Skeletal muscle satellite cell (primary cell): Measurements from ENCODE around the gene SLC35A2. TPM values are rescaled to one million over a fixed set of nuclear protein-coding genes. Genes with fewer than 3 reads are reported as not detected.

Experiments
- H3K27me3 ChIP-seq: 2 replicates; pipeline ENCODE4 v1.7.0; 2013; ENCODE audit warnings: low read length; ENCODE audit not compliant: control insufficient read depth, insufficient read depth
- H3K36me3 ChIP-seq: 2 replicates; pipeline ENCODE4 v1.7.0; 2013; ENCODE audit warnings: mild to moderate bottlenecking, control low read depth, low read length; ENCODE audit not compliant: insufficient read depth
- H3K4me1 ChIP-seq: 2 replicates; pipeline ENCODE4 v1.7.0; 2013; ENCODE audit warnings: low read length; ENCODE audit not compliant: control insufficient read depth, insufficient read depth
- H3K4me2 ChIP-seq: 2 replicates; pipeline ENCODE4 v1.7.0; 2013; ENCODE audit warnings: mild to moderate bottlenecking, low read length
- H3K4me3 ChIP-seq: 2 replicates; pipeline ENCODE4 v1.7.0; 2013; ENCODE audit warnings: low read length
- H3K9ac ChIP-seq: 2 replicates; pipeline ENCODE4 v1.7.0; 2013; ENCODE audit warnings: mild to moderate bottlenecking, low read depth, low read length, moderate library complexity
- H3K9me3 ChIP-seq: replicated peaks from 2 replicates; pipeline ENCODE4 v1.7.0; 2013; ENCODE audit warnings: mild to moderate bottlenecking, control low read depth, low read length
- total RNA-seq: library from RNA; depleted of rRNA; stranded (reverse); fragments of >200 nt; gene quantifications from 2 replicates; pipeline ENCODE4 v1.2.3, GENCODE V29; 2012; rRNA removed

The SLC35A2 gene
- 14.7 and 21.6 TPM in 2 replicates for total RNA-seq

DNA sequence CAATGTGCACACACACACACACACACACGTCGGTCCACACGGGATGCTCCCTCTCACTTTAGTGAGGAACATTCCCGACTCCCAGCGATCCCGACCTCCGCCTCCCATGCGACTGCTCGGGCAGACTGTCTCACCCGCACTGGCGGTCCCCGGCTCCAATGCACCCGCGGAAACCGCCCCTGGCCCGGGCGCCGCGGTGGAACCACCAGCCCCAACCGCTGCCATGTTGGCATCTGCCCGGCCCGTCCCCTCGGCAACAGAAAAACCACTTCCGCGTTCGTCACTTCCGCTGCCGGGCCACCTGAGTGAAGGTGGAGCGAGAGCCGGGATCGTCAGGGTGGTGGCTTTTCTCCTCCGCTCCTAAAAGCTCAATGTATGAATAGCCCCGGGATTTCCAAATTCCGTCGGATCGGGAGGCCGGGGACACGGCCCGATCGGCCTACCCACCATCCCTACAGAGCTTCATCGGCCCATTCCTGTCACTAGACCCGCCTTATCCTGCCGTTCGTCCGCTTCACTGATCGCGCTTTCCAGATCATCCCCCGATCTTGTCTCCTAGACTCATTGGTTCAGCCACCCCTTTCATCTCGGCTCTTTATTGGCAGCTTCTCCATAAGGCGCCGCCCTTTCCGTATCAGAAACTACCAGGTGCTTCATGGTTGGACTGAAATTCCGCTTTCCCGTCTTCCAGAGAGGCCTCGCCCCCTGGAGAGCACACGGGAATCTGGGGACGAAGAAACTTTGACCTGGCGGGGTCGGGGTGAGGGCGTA is at the start of gene SLC35A2:
TSS of gene SLC35A2 (minus strand) at position 235 of the 771 bp plus-strand sequence. CDS start at position 225, 10 bp downstream.
- Histone ChIP-seq H3K9me3 (no peaks in the 10 kb centered on the region), H3K4me3 (peak within 1 kb of the TSS; percentile 93), H3K9ac (peak within 1 kb of the TSS; percentile 91), H3K27me3 (no peaks in the 10 kb centered on the region), H3K4me1 (peaks cover 6% of the 10 kb centered on the region), H3K36me3 (no peaks in the 10 kb centered on the region), H3K4me2 (peak within 1 kb of the TSS; percentile 81)

DNA sequence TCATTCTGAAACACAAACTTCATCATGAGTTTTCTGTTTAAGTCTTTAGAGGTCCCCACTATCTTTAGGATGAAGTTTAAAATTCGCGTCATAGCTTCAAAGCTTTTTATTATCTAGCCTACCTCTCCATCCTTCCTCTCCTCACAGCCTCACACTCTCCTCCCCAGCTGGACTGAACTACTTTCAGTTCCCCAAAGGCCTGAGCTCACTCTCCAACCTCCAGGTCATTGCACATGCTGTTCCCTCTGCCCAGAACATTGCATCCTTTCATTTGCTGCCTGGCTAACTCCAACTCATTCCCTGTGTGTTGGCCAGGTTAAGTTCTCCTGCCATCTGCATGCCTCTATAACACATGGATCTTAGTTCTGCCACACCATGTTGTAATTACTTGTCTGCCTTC is 48.8 kb upstream of the SLC35A2 start:
- H3K4me2 ChIP-seq, result no peak overlapping the region
- H3K9me3 ChIP-seq, result no peaks in the 10 kb centered on the region
- H3K4me1 ChIP-seq, result peaks cover 5% of the 10 kb centered on the region
- no peak overlapping the region for H3K4me3 ChIP-seq
- no peaks in the 10 kb centered on the region for H3K27me3 ChIP-seq
- no peak overlapping the region for H3K9ac ChIP-seq
- H3K36me3 ChIP-seq, result peaks cover 4% of the 10 kb centered on the region

DNA sequence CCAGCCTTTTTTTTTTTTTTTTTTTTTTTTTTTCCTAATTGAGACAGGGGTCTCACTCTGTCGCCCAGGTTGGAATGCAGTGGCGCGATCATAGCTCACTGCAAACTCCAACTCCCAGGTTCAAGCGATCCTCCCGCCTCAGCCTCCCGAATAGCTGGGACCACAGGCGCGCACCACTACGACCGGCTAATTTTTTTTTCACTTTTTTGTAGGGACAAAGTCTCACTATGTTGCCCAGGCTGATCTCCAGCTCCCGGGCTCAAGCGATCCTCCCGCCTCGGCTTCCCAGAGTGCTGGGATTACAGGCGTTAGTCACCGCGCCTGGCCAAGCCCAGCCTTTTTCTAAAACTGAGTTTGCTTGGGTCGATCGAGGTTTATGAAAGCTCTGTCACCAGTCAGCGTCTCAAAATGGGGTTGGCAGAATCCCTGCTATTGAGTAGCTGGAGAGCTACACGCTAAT is 47.2 kb upstream of the SLC35A2 start:
- H3K9ac ChIP-seq, result peak overlapping the region; percentile 87
- H3K4me3 ChIP-seq, result peak overlapping the region; percentile 74
- H3K36me3 ChIP-seq, result peaks cover 7% of the 10 kb centered on the region

DNA sequence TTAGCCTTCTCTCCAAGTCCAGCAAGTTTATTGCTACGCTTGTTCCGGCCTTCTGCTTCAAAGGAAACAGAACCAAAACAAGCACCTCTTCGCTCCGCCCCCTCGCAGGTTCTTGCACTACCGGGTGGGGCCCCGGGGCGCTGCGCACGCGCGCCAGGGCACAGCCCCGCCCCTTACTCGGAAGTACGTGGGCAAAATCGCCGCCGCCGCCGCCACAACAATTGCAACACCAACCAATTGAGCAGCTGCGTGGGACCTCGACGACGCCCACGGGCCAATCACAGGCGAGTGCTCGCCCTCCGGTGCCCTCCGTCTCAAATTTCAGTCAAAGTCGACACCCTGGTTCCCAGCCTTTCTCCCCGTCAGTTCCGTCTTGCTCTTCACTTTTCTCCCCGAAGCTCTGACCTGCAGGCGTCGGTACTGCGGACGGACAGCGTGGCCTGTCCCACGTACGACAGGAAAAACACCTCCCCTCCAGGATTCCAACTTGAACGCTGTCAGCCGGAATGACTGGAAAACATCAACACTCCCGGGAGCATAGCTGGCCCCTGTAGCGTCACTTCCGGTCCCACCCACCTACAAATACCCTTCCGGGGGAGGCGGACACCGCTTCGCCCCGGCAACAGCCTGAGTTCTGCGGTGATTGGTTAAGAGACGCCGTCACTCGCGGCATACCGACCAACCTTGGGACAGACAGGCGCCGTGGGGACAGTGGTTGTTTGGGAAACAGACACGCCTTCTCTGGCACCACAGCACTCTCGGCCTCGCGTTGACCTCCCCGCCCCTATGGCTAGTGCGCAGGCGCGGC is 46.6 kb upstream of the SLC35A2 start:
- H3K4me3 ChIP-seq, result peak overlapping the region; percentile 78
- H3K9me3 ChIP-seq, result no peaks in the 10 kb centered on the region
- H3K27me3 ChIP-seq, result no peaks in the 10 kb centered on the region
- H3K4me2 ChIP-seq, result peak overlapping the region; percentile 76
- peaks cover 5% of the 10 kb centered on the region for H3K4me1 ChIP-seq
- H3K9ac ChIP-seq, result peak overlapping the region; percentile 87
- H3K36me3 ChIP-seq, result peaks cover 7% of the 10 kb centered on the region

More for the DNA sequence above, 47.2 kb upstream of the SLC35A2 start:
- Histone ChIP-seq H3K4me1 (peaks cover 5% of the 10 kb centered on the region), H3K9me3 (no peaks in the 10 kb centered on the region), H3K27me3 (no peaks in the 10 kb centered on the region), H3K4me2 (peak overlapping the region; percentile 74)

DNA sequence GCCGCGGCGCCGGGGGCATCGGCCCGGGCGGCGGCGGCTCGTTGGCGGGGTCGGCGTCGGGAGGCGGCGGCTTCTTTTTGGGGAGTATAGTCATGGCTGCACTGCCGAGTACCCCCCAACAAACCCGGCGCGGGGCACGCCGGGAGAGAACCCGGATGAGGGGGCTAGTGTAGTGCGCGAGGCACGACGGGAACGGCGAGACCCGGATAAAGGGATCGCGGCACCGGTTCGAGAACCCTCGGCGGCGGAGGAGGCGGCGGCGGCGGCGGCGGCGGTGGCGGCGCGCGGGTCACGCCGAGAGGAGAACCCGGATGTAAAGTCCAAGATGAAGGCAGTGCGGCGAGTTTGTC is 46.0 kb upstream of the SLC35A2 start, which contains the start of gene OTUD5:
TSS of gene OTUD5 (minus strand) at position 131 of the 350 bp plus-strand sequence. CDS start at position 94, 37 bp downstream.
- H3K9me3 ChIP-seq, result no peaks in the 10 kb centered on the region
- peak within 1 kb of the TSS; percentile 78 for H3K4me3 ChIP-seq
- peaks cover 5% of the 10 kb centered on the region for H3K4me1 ChIP-seq
- H3K36me3 ChIP-seq, result peaks cover 7% of the 10 kb centered on the region
- H3K9ac ChIP-seq, result peak within 1 kb of the TSS; percentile 87
- no peaks in the 10 kb centered on the region for H3K27me3 ChIP-seq
- H3K4me2 ChIP-seq, result peak within 1 kb of the TSS; percentile 76

GRCh38 chrX:48956728-48957414 is 45.4 kb upstream of the SLC35A2 start:
- peak overlapping the region; percentile 78 for H3K4me3 ChIP-seq
- H3K4me1 ChIP-seq, result peaks cover 5% of the 10 kb centered on the region

DNA sequence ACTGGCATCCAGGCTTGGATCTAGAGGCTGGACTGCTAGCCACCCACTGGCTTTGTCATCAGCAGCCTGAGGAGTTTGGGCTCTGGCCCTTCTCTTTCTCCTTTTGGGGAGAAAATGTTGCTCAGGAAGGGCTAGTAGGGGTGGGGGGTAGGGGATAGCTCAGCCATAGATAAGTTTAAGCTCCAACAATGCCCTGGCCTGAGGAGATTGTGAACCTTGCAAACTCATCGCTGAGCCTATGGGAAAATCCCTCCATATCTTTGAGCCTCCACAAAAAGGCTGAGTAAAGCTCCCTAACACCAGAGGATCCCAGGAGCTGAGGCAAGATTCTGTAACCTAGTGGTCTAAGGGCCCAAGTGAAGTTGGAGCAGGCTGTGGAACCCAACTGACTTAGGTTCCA is 37.1 kb upstream of the SLC35A2 start:
- no peaks in the 10 kb centered on the region for H3K4me1 ChIP-seq
- no peaks in the 10 kb centered on the region for H3K27me3 ChIP-seq
- H3K4me3 ChIP-seq, result no peak overlapping the region
- H3K4me2 ChIP-seq, result no peak overlapping the region
- no peaks in the 10 kb centered on the region for H3K9me3 ChIP-seq
- H3K36me3 ChIP-seq, result peaks cover 3% of the 10 kb centered on the region
- H3K9ac ChIP-seq, result no peak overlapping the region

More at GRCh38 chrX:48956728-48957414, 45.4 kb upstream of the SLC35A2 start:
- Histone ChIP-seq H3K36me3 (peaks cover 7% of the 10 kb centered on the region), H3K9me3 (no peaks in the 10 kb centered on the region), H3K9ac (peak overlapping the region; percentile 87), H3K27me3 (no peaks in the 10 kb centered on the region), H3K4me2 (peak overlapping the region; percentile 76)

- peaks cover 6% of the 10 kb centered on the region for H3K36me3 ChIP-seq
Measured at GRCh38 chrX:48945517-48946348, 34.3 kb upstream of the SLC35A2 start.

DNA sequence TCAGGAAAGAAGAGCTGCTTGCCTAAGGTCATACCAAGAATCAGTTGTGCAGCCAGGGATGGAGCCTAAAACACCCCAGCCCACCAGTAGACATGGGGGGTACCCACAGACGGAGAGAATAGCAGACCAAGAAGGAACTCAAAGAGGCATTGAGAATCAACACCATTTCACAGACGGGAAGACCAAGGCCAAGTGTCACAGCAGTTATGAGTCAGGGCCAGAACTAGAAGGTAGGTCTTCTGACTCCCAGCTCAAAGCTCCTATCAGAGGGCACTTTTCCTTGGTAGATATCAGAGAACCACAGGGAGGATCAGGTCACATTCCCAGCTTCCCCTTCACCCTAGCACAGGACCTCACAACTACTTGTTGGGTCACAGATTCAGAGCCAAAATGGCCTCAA is 31.4 kb upstream of the SLC35A2 start:
- H3K36me3 ChIP-seq, result peaks cover 10% of the 10 kb centered on the region
- no peaks in the 10 kb centered on the region for H3K9me3 ChIP-seq
- H3K4me3 ChIP-seq, result no peak overlapping the region
- no peak overlapping the region for H3K9ac ChIP-seq
- no peaks in the 10 kb centered on the region for H3K4me1 ChIP-seq
- H3K4me2 ChIP-seq, result no peak overlapping the region
- H3K27me3 ChIP-seq, result no peaks in the 10 kb centered on the region

More at GRCh38 chrX:48945517-48946348, 34.3 kb upstream of the SLC35A2 start:
- Histone ChIP-seq H3K4me2 (no peak overlapping the region), H3K9me3 (no peaks in the 10 kb centered on the region), H3K9ac (no peak overlapping the region), H3K27me3 (no peaks in the 10 kb centered on the region), H3K4me1 (no peaks in the 10 kb centered on the region), H3K4me3 (no peak overlapping the region)

DNA sequence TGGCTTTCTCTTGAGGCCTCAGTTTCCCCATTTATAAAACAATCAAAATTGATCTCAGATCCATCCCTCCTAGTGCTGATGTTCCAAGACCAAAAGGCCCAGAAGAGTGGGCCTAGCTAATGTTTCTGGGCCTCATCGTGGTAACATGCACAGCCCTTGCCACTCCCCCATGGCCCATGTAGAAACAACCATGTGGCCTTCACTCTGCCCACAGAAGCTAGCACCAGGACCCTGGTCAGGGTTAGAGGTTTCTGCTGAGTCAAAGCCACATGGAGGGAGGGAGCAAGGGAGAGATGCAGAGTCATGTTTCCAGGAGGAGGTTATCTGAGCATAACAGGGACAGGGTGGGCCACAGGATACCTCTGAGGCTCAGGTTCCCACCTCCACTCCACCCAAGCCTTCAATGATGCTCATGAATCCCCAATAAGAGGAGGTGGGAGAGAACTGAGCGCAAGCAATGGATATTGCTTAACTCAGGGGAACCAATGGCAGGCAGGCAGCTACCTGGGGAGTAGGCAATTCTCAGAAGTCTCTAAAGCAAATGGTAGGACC is 29.0 kb upstream of the SLC35A2 start:
- Histone ChIP-seq H3K9ac (no peak overlapping the region), H3K9me3 (no peaks in the 10 kb centered on the region), H3K4me2 (no peak overlapping the region), H3K4me1 (no peaks in the 10 kb centered on the region), H3K36me3 (peaks cover 10% of the 10 kb centered on the region), H3K4me3 (no peak overlapping the region), H3K27me3 (no peaks in the 10 kb centered on the region)
